HEK293 (cell line): Measurements from ENCODE around the gene TCIRG1.

Experiments
- EGR2 ChIP-seq: fragments of 450-650 bp; formaldehyde crosslinking; IDR thresholded peaks from 2 replicates; pipeline ENCODE4 v1.5.1; 2016; ENCODE audit warnings: low read depth, missing biosample characterization, missing genetic modification characterization
- GLIS1 ChIP-seq: fragments of 450-650 bp; formaldehyde crosslinking; IDR thresholded peaks from 2 replicates; pipeline ENCODE4 v1.5.1; 2016; ENCODE audit warnings: missing biosample characterization, missing genetic modification characterization
- GLIS2 ChIP-seq: fragments of 450-650 bp; formaldehyde crosslinking; IDR thresholded peaks from 2 replicates; pipeline ENCODE4 v1.5.1; 2016; ENCODE audit warnings: missing biosample characterization, missing genetic modification characterization
- PBX3 ChIP-seq: sonication (generic); formaldehyde crosslinking; IDR thresholded peaks from 2 replicates; pipeline ENCODE4 v1.8.1; 2022; ENCODE audit warnings: mild to moderate bottlenecking, moderate library complexity, missing genetic modification reagents
- PRDM1 ChIP-seq: fragments of 450-650 bp; formaldehyde crosslinking; IDR thresholded peaks from 2 replicates; pipeline ENCODE4; 2016; ENCODE audit warnings: missing biosample characterization, missing genetic modification characterization
- PRDM6 ChIP-seq: fragments of 450-650 bp; formaldehyde crosslinking; IDR thresholded peaks from 2 replicates; pipeline ENCODE4 v1.5.1; 2017; ENCODE audit warnings: missing biosample characterization, missing genetic modification characterization
- SP3 ChIP-seq: fragments of 450-650 bp; formaldehyde crosslinking; IDR thresholded peaks from 2 replicates; pipeline ENCODE4 v1.5.1; 2016; ENCODE audit warnings: missing biosample characterization, missing genetic modification characterization
- ZBTB10 ChIP-seq: fragments of 450-650 bp; formaldehyde crosslinking; IDR thresholded peaks from 2 replicates; pipeline ENCODE4 v1.5.1; 2016; ENCODE audit warnings: missing biosample characterization, missing genetic modification characterization
- ZBTB17 ChIP-seq: fragments of 450-650 bp; formaldehyde crosslinking; IDR thresholded peaks from 2 replicates; pipeline ENCODE4 v1.5.1; 2016; ENCODE audit warnings: missing biosample characterization, missing genetic modification characterization
- ZEB2 ChIP-seq: fragments of 450-650 bp; formaldehyde crosslinking; IDR thresholded peaks from 2 replicates; pipeline ENCODE4 v1.5.1; 2016; ENCODE audit warnings: missing biosample characterization, missing genetic modification characterization
- ZNF132 ChIP-seq: fragments of 450-650 bp; formaldehyde crosslinking; IDR thresholded peaks from 2 replicates; pipeline ENCODE4 v1.5.1; 2017; ENCODE audit warnings: missing biosample characterization, missing genetic modification characterization, borderline replicate concordance
- ZNF2 ChIP-seq: fragments of 450-650 bp; formaldehyde crosslinking; IDR thresholded peaks from 2 replicates; pipeline ENCODE4 v1.5.1; 2016; ENCODE audit warnings: missing biosample characterization, missing genetic modification characterization
- ZNF221 ChIP-seq: fragments of 450-650 bp; formaldehyde crosslinking; IDR thresholded peaks from 2 replicates; pipeline ENCODE4 v1.5.1; 2017; ENCODE audit warnings: missing biosample characterization, missing genetic modification characterization, borderline replicate concordance
- ZNF266 ChIP-seq: fragments of 450-650 bp; formaldehyde crosslinking; IDR thresholded peaks from 2 replicates; pipeline ENCODE4 v1.5.1; 2016; ENCODE audit warnings: missing biosample characterization, missing genetic modification characterization, low read depth
- ZNF324 ChIP-seq: fragments of 450-650 bp; formaldehyde crosslinking; IDR thresholded peaks from 2 replicates; pipeline ENCODE4 v1.5.1; 2016; ENCODE audit warnings: missing biosample characterization, missing genetic modification characterization
- ZNF362 ChIP-seq: fragments of 450-650 bp; formaldehyde crosslinking; IDR thresholded peaks from 2 replicates; pipeline ENCODE4 v1.5.1; 2016; ENCODE audit warnings: missing biosample characterization, missing genetic modification characterization
- ZNF501 ChIP-seq: fragments of 450-650 bp; formaldehyde crosslinking; IDR thresholded peaks from 2 replicates; pipeline ENCODE4 v1.5.1; 2016; ENCODE audit warnings: missing biosample characterization, missing genetic modification characterization
- ZNF560 ChIP-seq: fragments of 450-650 bp; formaldehyde crosslinking; IDR thresholded peaks from 2 replicates; pipeline ENCODE4 v1.5.1; 2017; ENCODE audit warnings: missing biosample characterization, missing genetic modification characterization, borderline replicate concordance
- ZNF626 ChIP-seq: fragments of 450-650 bp; sonication (Bioruptor Pico); formaldehyde crosslinking; IDR thresholded peaks from 2 replicates; pipeline ENCODE4 v1.5.1; 2018; ENCODE audit warnings: missing biosample characterization, missing genetic modification characterization, inconsistent platforms
- ZNF664 ChIP-seq: fragments of 450-650 bp; formaldehyde crosslinking; IDR thresholded peaks from 2 replicates; pipeline ENCODE4 v1.5.1; 2016; ENCODE audit warnings: missing biosample characterization, missing genetic modification characterization
- ZNF670 ChIP-seq: fragments of 450-650 bp; formaldehyde crosslinking; IDR thresholded peaks from 2 replicates; pipeline ENCODE4 v1.5.1; 2016; ENCODE audit warnings: missing biosample characterization, missing genetic modification characterization, low read depth
- ZSCAN30 ChIP-seq: fragments of 450-650 bp; IDR thresholded peaks from 2 replicates; pipeline ENCODE4 v1.5.1; 2018; ENCODE audit warnings: missing biosample characterization, mild to moderate bottlenecking, missing genetic modification characterization, moderate library complexity
- TF ChIP-seq, protein P1 (sequence below): fragments of 450-650 bp; formaldehyde crosslinking; IDR thresholded peaks from 2 replicates; pipeline ENCODE4 v1.5.1; 2016; ENCODE audit warnings: missing biosample characterization, missing genetic modification characterization, borderline replicate concordance
- TF ChIP-seq, protein P2 (sequence below): fragments of 450-650 bp; formaldehyde crosslinking; IDR thresholded peaks from 2 replicates; pipeline ENCODE4; 2016; ENCODE audit warnings: missing biosample characterization, missing genetic modification characterization
- TF ChIP-seq, protein P3 (sequence below): fragments of 450-650 bp; formaldehyde crosslinking; IDR thresholded peaks from 2 replicates; pipeline ENCODE4 v1.5.1; 2017; ENCODE audit warnings: missing biosample characterization, missing genetic modification characterization

Gene TCIRG1

DNA sequence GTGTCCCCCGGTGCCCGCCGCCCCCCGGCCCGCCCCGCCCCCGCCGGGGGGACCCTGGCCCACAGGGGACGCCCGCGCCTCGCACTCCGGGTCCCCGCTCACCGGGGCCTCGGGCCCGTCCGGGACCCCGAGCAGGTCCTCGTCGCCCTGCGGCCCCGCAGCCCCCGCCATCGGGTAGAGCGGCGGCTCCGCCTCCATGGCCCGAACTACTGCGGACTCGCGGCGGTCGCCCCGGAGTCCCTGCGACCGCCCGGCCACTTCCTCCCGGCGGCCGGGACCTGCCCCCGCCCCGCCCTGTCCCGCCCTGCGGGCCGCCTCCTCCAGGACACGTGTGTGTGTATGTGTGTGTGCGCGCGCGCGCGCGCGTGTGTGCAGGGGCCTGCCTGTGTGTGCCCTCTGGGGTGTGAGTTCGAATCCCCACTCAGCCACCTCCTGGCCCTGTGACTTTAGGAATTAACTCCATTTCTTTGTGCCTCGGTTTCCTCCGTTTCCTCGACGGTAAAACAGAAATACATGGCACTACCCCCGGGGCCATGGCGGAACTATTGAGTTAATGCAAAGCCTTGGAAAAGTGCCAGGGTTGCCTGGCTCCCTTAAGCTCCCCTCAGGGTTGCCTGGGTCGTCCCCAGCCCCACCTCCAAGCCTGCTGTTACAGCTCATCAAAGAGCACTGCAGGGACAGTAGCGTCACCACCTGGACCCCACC is 34.8 kb upstream of the TCIRG1 start, which contains the start of gene UNC93B1 (continued):
- TF ChIP-seq ZBTB10 (tag by site-specific recombination) (no peak), ZNF324 (0 out of 2 replicates have a peak, but pooled peaks have one; percentile 58), PRDM6 (tag by site-specific recombination) (no peak), ZNF132 (no peak), ZBTB17 (tag by site-specific recombination) (no peak), ZNF266 (no peak), ZEB2 (tag by site-specific recombination) (no peak), ZNF221 (no peak), EGR2 (tag by site-specific recombination) (peak; percentile 26; the same call in 1 of the 2 replicates), PBX3 (CRISPR knock-in tag) (0 out of 2 replicates have a peak, but pooled peaks have one; percentile 33), GLIS2 (tag by site-specific recombination) (no peak), ZNF626 (no peak), ZNF501 (tag by site-specific recombination) (no peak), GLIS1 (tag by site-specific recombination) (no peak), ZNF670 (no peak), ZNF664 (tag by site-specific recombination) (no peak), SP3 (peak; percentile 88), ZSCAN30 (0 out of 2 replicates have a peak, but pooled peaks have one; percentile 41), ZNF560 (no peak), ZNF362 (tag by site-specific recombination) (no peak), PRDM1 (tag by site-specific recombination) (no peak), ZNF2 (no peak)
- TF ChIP-seq, protein P1, sequence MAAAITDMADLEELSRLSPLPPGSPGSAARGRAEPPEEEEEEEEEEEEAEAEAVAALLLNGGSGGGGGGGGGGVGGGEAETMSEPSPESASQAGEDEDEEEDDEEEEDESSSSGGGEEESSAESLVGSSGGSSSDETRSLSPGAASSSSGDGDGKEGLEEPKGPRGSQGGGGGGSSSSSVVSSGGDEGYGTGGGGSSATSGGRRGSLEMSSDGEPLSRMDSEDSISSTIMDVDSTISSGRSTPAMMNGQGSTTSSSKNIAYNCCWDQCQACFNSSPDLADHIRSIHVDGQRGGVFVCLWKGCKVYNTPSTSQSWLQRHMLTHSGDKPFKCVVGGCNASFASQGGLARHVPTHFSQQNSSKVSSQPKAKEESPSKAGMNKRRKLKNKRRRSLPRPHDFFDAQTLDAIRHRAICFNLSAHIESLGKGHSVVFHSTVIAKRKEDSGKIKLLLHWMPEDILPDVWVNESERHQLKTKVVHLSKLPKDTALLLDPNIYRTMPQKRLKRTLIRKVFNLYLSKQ (tag by site-specific recombination), result no peak
- TF ChIP-seq, protein P2, sequence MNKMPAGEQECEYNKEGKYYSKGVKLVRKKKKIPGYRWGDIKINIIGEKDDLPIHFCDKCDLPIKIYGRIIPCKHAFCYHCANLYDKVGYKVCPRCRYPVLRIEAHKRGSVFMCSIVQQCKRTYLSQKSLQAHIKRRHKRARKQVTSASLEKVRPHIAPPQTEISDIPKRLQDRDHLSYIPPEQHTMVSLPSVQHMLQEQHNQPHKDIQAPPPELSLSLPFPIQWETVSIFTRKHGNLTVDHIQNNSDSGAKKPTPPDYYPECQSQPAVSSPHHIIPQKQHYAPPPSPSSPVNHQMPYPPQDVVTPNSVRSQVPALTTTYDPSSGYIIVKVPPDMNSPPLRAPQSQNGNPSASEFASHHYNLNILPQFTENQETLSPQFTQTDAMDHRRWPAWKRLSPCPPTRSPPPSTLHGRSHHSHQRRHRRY (tag by site-specific recombination), result no peak
- TF ChIP-seq, protein P3, sequence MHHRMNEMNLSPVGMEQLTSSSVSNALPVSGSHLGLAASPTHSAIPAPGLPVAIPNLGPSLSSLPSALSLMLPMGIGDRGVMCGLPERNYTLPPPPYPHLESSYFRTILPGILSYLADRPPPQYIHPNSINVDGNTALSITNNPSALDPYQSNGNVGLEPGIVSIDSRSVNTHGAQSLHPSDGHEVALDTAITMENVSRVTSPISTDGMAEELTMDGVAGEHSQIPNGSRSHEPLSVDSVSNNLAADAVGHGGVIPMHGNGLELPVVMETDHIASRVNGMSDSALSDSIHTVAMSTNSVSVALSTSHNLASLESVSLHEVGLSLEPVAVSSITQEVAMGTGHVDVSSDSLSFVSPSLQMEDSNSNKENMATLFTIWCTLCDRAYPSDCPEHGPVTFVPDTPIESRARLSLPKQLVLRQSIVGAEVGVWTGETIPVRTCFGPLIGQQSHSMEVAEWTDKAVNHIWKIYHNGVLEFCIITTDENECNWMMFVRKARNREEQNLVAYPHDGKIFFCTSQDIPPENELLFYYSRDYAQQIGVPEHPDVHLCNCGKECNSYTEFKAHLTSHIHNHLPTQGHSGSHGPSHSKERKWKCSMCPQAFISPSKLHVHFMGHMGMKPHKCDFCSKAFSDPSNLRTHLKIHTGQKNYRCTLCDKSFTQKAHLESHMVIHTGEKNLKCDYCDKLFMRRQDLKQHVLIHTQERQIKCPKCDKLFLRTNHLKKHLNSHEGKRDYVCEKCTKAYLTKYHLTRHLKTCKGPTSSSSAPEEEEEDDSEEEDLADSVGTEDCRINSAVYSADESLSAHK (tag by site-specific recombination), result no peak
